GM12873 (cell line): Measurements from ENCODE around the gene ADCK1.

Source experiments
- CTCF ChIP-seq: IDR thresholded peaks from 2 replicates; pipeline ENCODE4 v1.5.1; 2012; ENCODE audit warnings: low read depth, mild to moderate bottlenecking, moderate library complexity, low read length, control low read depth; ENCODE audit not compliant: insufficient read depth; ENCODE audit errors: missing control alignments

ADCK1 gene

GRCh38 chr14:77906446-77906845 lies 106.5 kb downstream of the ADCK1 start:
- TF ChIP-seq CTCF: no peak

GRCh38 chr14:77908847-77909246 lies 108.9 kb downstream of the ADCK1 start:
- TF ChIP-seq CTCF: no peak

GRCh38 chr14:77909911-77910310 lies 110.0 kb downstream of the ADCK1 start:
- TF ChIP-seq CTCF: no peak

- no peak for TF ChIP-seq CTCF
Observed at GRCh38 chr14:77910506-77910905, 110.6 kb downstream of the ADCK1 start.

GRCh38 chr14:77911356-77911755 lies 111.4 kb downstream of the ADCK1 start:
- TF ChIP-seq CTCF: no peak

- TF ChIP-seq CTCF: no peak
Observed at GRCh38 chr14:77912754-77913556, 113.0 kb downstream of the ADCK1 start.

GRCh38 chr14:77914073-77914721 lies 114.3 kb downstream of the ADCK1 start:
- no peak for TF ChIP-seq CTCF
